ENCODE data around the gene PTPN4. TPM values are rescaled to one million over a fixed set of nuclear protein-coding genes. Genes with fewer than 3 reads are reported as not detected.

Gene PTPN4
- total and polyA plus RNA-seq, 2 experiments from 2014 or later: 41.6 to 90.4 TPM

- H3K4me3 Mint-ChIP-seq: no peak overlapping the region
- TF ChIP-seq ETS1 (IDR thresholded peaks at IDR 0.05) (no peak), EZH2phosphoT487 (IDR thresholded peaks at IDR 0.05; ENCODE audit: unreplicated experiment) (no peak), ZNF331 (CRISPR knock-in tag; IDR thresholded peaks at IDR 0.05; ENCODE audit: low read depth) (no peak), JUNB (IDR thresholded peaks at IDR 0.05; ENCODE audit: unreplicated experiment) (no peak), POLR2AphosphoS5 (IDR thresholded peaks at IDR 0.05; ENCODE audit: low read depth) (no peak), NANOG (IDR thresholded peaks at IDR 0.05; ENCODE audit: borderline replicate concordance) (no peak), REST (IDR thresholded peaks at IDR 0.05; ENCODE audit: unreplicated experiment) (no peak), ZNF114 (CRISPR knock-in tag; IDR thresholded peaks at IDR 0.05) (no peak), ZNF462 (CRISPR knock-in tag; IDR thresholded peaks at IDR 0.05) (no peak), STAT1 (IDR thresholded peaks at IDR 0.05; ENCODE audit: unreplicated experiment) (no peak), EZH2 (IDR thresholded peaks at IDR 0.05; ENCODE audit: low read depth, unreplicated experiment) (no peak), CTCF (conservative IDR thresholded peaks at IDR 0.05; ENCODE audit: low read depth in 2 of 2) (no peak), CREB1 (CRISPR knock-in tag; IDR thresholded peaks at IDR 0.05; ENCODE audit: low read depth) (no peak)
- peaks cover 51% of the 10 kb centered on the region for H3K36me3 Mint-ChIP-seq (ENCODE audit: low read depth)
- H3K4me1 ChIP-seq (ENCODE audit: insufficient read depth): 0 out of 2 replicates have a peak, but pooled peaks cover 14% of the 10 kb centered on the region
- peaks cover 53% of the 10 kb centered on the region for H3K4me1 Mint-ChIP-seq
- no peak overlapping the region for H3K4me3 ChIP-seq
- no peak overlapping the region for H3K4me2 ChIP-seq
- ATAC-seq: peak; percentile 57; the same call in 2 of the 3 replicates
- no peaks in the 10 kb centered on the region for H3K9me2 ChIP-seq (ENCODE audit: insufficient read depth)
- H3K79me2 ChIP-seq (replicated peaks; ENCODE audit: insufficient read depth): peaks cover 90% of the 10 kb centered on the region
- DNase-seq (ENCODE audit: low spot score): no peak
- H4K20me1 ChIP-seq (replicated peaks; ENCODE audit: insufficient read depth): peaks cover 6% of the 10 kb centered on the region; the same call in 1 of the 2 replicates
- H3K27me3 Mint-ChIP-seq (ENCODE audit: insufficient read depth, low read depth, poor library complexity): peaks cover 6% of the 10 kb centered on the region
- no peak overlapping the region for H2AFZ ChIP-seq
- peak overlapping the region; percentile 96 for H3K27ac Mint-ChIP-seq
- peak overlapping the region; percentile 6; the same call in 1 of the 2 replicates for H3K27ac ChIP-seq (ENCODE audit: low read depth)
- no peaks in the 10 kb centered on the region for H3K27me3 ChIP-seq (ENCODE audit: insufficient read depth)
- H3K9me3 Mint-ChIP-seq: peaks cover 24% of the 10 kb centered on the region
- no peaks in the 10 kb centered on the region for H3K36me3 ChIP-seq (ENCODE audit: insufficient read depth)
- no peaks in the 10 kb centered on the region for H3F3A ChIP-seq (replicated peaks; ENCODE audit: low read depth)
Observed at GRCh38 chr2:119808516-119809147, 48.9 kb downstream of the PTPN4 start.

Data from GM23338 (cell line).